NCI-H2196 treated with DMSO at 0.1 percent for 48 hours (cell line): ENCODE measurements around the gene GPR132.
A peak's percentile ranks its signal among the peaks of the same experiment; 100 is the strongest.
"Not testable (repeated sequence)": the region's sequence is repeated elsewhere in the genome, so short reads cannot be mapped to it uniquely, and the experiment has no call there.

Experiments
- DNase-seq: peaks from one replicate; lab custom pipeline; 2025; ENCODE audit not compliant: unreplicated experiment; lab: John Stamatoyannopoulos, UW

GPR132 gene

GRCh38 chr14:105091517-105092170 is 26.4 kb upstream of the GPR132 start:
- DNase-seq: peak; percentile 10

GRCh38 chr14:105091054-105091516 is 25.9 kb upstream of the GPR132 start:
- no peak for DNase-seq

GRCh38 chr14:105090493-105091053 is 25.3 kb upstream of the GPR132 start:
- DNase-seq: peak; percentile 27

- no peak for DNase-seq
These were observed 24.7 kb upstream of the GPR132 start for GRCh38 chr14:105089746-105090492.

- no peak for DNase-seq
These were observed 23.8 kb upstream of the GPR132 start for GRCh38 chr14:105088812-105089745.

- no peak for DNase-seq
These were observed 23.0 kb upstream of the GPR132 start for GRCh38 chr14:105087963-105088811.

GRCh38 chr14:105087308-105087962 is 22.2 kb upstream of the GPR132 start:
- no peak for DNase-seq

- DNase-seq: no peak
These were observed 21.6 kb upstream of the GPR132 start for GRCh38 chr14:105086833-105087307.

GRCh38 chr14:105085766-105086165 is 20.5 kb upstream of the GPR132 start:
- no peak for DNase-seq

GRCh38 chr14:105084741-105085571 is 19.7 kb upstream of the GPR132 start:
- no peak for DNase-seq

GRCh38 chr14:105083926-105084685 is 18.9 kb upstream of the GPR132 start:
- no peak for DNase-seq

- DNase-seq: no peak
These were observed 17.5 kb upstream of the GPR132 start for GRCh38 chr14:105082703-105083102.

GRCh38 chr14:105081473-105081872 is 16.2 kb upstream of the GPR132 start:
- DNase-seq: not testable (repeated sequence)

- DNase-seq: no peak
These were observed 14.9 kb upstream of the GPR132 start for GRCh38 chr14:105080161-105080560.

GRCh38 chr14:105078294-105078693 is 13.1 kb upstream of the GPR132 start:
- DNase-seq: no peak

GRCh38 chr14:105077649-105077995 is 12.4 kb upstream of the GPR132 start:
- no peak for DNase-seq

- no peak for DNase-seq
These were observed 11.8 kb upstream of the GPR132 start for GRCh38 chr14:105076805-105077648.
